OCI-LY3 (cell line): ENCODE results near the gene COG1.

Experiments
- H2AFZ ChIP-seq: fragments of 200-600, 300-600 bp; shearing (Covaris generic); 2 replicates; pipeline ENCODE4 v1.6.0; 2014; ENCODE audit warnings: antibody characterized with exemption, low read depth, low read length
- H3K27ac ChIP-seq: fragments of 200-600, 300-600 bp; sonication (generic); 2 replicates; pipeline ENCODE4 v1.5.1; 2014; ENCODE audit warnings: mild to moderate bottlenecking, low read length, moderate library complexity, mixed read lengths
- H3K27me3 ChIP-seq: fragments of 200-600, 300-600 bp; sonication (generic); 2 replicates; pipeline ENCODE4 v1.6.1; 2014; ENCODE audit warnings: low read depth, low read length, mixed read lengths
- H3K36me3 ChIP-seq: fragments of 200-600, 300-600 bp; sonication (generic); replicated peaks from 2 replicates; pipeline ENCODE3; 2014; ENCODE audit warnings: low read depth, low read length, mixed read lengths
- H3K4me1 ChIP-seq: fragments of 300-600, 200-600 bp; sonication (generic); 2 replicates; pipeline ENCODE4 v1.6.1; 2014; ENCODE audit warnings: low read length, mixed read lengths
- H3K4me2 ChIP-seq: fragments of 200-600, 300-600 bp; sonication (generic); 2 replicates; pipeline ENCODE4 v1.6.1; 2014; ENCODE audit warnings: low read length, mixed read lengths
- H3K4me3 ChIP-seq: fragments of 300-600, 200-600 bp; sonication (generic); 2 replicates; pipeline ENCODE4 v1.5.1; 2014; ENCODE audit warnings: antibody characterized with exemption, mild to moderate bottlenecking, low read length, moderate library complexity
- H3K79me2 ChIP-seq: fragments of 300-600, 200-600 bp; shearing (Covaris generic); 2 replicates; pipeline ENCODE4 v1.6.1; 2014; ENCODE audit warnings: mild to moderate bottlenecking, low read length, mixed read lengths
- H3K9ac ChIP-seq: fragments of 300-600, 200-600 bp; shearing (Covaris generic); 2 replicates; pipeline ENCODE4 v1.6.0; 2014; ENCODE audit warnings: mild to moderate bottlenecking, low read length, moderate library complexity
- H3K9me3 ChIP-seq: fragments of 200-600, 300-600 bp; shearing (Covaris generic); 2 replicates; pipeline ENCODE4 v1.6.1; 2014; ENCODE audit warnings: low read length, mixed read lengths; ENCODE audit not compliant: insufficient read depth
- H4K20me1 ChIP-seq: fragments of 200-600, 300-600 bp; sonication (generic); 2 replicates; pipeline ENCODE4 v1.6.1; 2016; ENCODE audit warnings: low read length, mixed read lengths; ENCODE audit not compliant: insufficient read depth
- CTCF ChIP-seq: fragments of 200-600, 300-600 bp; sonication (generic); IDR thresholded peaks from 2 replicates; pipeline ENCODE4 v1.5.1; 2014; ENCODE audit warnings: antibody characterized with exemption, low read length, low read depth
- EZH2phosphoT487 ChIP-seq: fragments of 200-600 bp; shearing (Covaris generic); IDR thresholded peaks from 2 replicates; pipeline ENCODE4 v1.6.1; 2018; ENCODE audit warnings: antibody characterized with exemption, mixed run types, low read depth

Gene COG1

GRCh38 chr17:73250851-73251640, 58.2 kb downstream of the COG1 start:
- Histone ChIP-seq H3K4me2 (no peak overlapping the region), H3K9ac (no peak overlapping the region), H3K27me3 (no peaks in the 10 kb centered on the region), H3K9me3 (no peaks in the 10 kb centered on the region), H3K4me3 (no peak overlapping the region), H4K20me1 (no peaks in the 10 kb centered on the region), H3K27ac (no peak overlapping the region), H3K4me1 (no peaks in the 10 kb centered on the region), H3K36me3 (peaks cover 5% of the 10 kb centered on the region), H3K79me2 (no peaks in the 10 kb centered on the region), H2AFZ (no peak overlapping the region)
- TF ChIP-seq EZH2phosphoT487: no peak
- TF ChIP-seq CTCF: no peak

- TF ChIP-seq EZH2phosphoT487 (no peak), CTCF (no peak)
- Histone ChIP-seq H3K36me3 (peaks cover 5% of the 10 kb centered on the region), H2AFZ (no peak overlapping the region), H3K9me3 (no peaks in the 10 kb centered on the region), H3K27me3 (no peaks in the 10 kb centered on the region), H3K4me3 (no peak overlapping the region), H4K20me1 (no peaks in the 10 kb centered on the region), H3K79me2 (no peaks in the 10 kb centered on the region), H3K4me2 (no peak overlapping the region), H3K9ac (no peak overlapping the region), H3K4me1 (no peaks in the 10 kb centered on the region), H3K27ac (no peak overlapping the region)
Observed at GRCh38 chr17:73251871-73252270, 59.0 kb downstream of the COG1 start.

- Histone ChIP-seq H3K4me2 (no peak overlapping the region), H3K4me1 (no peaks in the 10 kb centered on the region), H3K9ac (no peak overlapping the region), H3K27ac (no peak overlapping the region), H3K36me3 (no peaks in the 10 kb centered on the region), H3K4me3 (no peak overlapping the region), H3K9me3 (no peaks in the 10 kb centered on the region), H3K27me3 (no peaks in the 10 kb centered on the region), H4K20me1 (no peaks in the 10 kb centered on the region), H2AFZ (no peak overlapping the region; the same call in 1 of the 2 replicates), H3K79me2 (no peaks in the 10 kb centered on the region)
- TF ChIP-seq CTCF (peak; percentile 97), EZH2phosphoT487 (no peak)
Observed at GRCh38 chr17:73255671-73256181, 62.9 kb downstream of the COG1 start.

- no peaks in the 10 kb centered on the region for H3K36me3 ChIP-seq
- H3K27me3 ChIP-seq: no peaks in the 10 kb centered on the region
- no peak overlapping the region for H2AFZ ChIP-seq
- no peaks in the 10 kb centered on the region for H3K9me3 ChIP-seq
- TF ChIP-seq CTCF (no peak), EZH2phosphoT487 (no peak)
- no peak overlapping the region for H3K9ac ChIP-seq
- H3K4me2 ChIP-seq: no peak overlapping the region
- H3K4me1 ChIP-seq: no peaks in the 10 kb centered on the region
- no peak overlapping the region for H3K27ac ChIP-seq
- H3K4me3 ChIP-seq: no peak overlapping the region
- no peaks in the 10 kb centered on the region for H4K20me1 ChIP-seq
- no peaks in the 10 kb centered on the region for H3K79me2 ChIP-seq
Observed at GRCh38 chr17:73256220-73256619, 63.4 kb downstream of the COG1 start.
